ENCODE measurements around the gene FGFRL1. TPM values are rescaled to one million over a fixed set of nuclear protein-coding genes. Genes with fewer than 3 reads are reported as not detected.
"Not testable (repeated sequence)": the region's sequence is repeated elsewhere in the genome, so short reads cannot be mapped to it uniquely, and the experiment has no call there.

FGFRL1 gene
- total RNA-seq, 1 experiment from 2014 or later = 26.1 TPM

DNA sequence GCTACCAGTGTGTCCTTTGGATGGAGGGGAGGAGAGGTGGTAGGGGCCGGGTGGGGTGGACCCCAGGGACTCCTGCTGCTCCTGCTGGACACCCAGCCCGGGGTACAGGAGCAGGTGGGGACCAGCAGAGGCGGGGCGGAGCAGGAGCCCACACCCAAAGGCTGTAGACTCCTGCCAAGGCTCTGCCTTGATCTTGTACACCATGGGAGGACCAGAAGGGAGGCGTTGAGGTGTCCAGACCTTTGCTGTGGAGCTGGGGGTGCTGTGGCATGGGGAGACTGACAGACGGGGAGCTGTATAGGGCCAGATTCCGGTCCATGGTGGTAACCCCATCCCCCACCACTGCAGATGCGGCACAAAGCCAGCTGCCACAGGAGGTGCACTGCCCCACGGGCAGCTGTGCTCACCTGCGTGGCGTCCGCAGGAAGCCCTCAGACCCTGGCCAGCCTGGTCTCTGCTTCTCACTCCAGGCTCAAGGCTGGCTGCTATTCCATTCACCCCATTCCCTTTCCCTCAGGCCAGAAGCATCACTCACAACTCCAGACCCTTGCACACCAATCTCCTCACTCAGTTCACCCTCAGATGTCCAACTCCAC, 13.2 kb upstream of the FGFRL1 start:
- no peak overlapping the region for H2BK120ac ChIP-seq (ENCODE audit: low read depth, low read length, poor library complexity, severe bottlenecking)
- no peaks in the 10 kb centered on the region for H3K36me3 Mint-ChIP-seq (ENCODE audit: insufficient read depth in 1 of 3, low read depth in 3 of 3)
- H3K9ac ChIP-seq (ENCODE audit: extremely low read depth, insufficient read length, low read length) = no peak overlapping the region
- H2BK12ac ChIP-seq (ENCODE audit: insufficient read length, low read depth, low read length) = no peak overlapping the region
- no peak overlapping the region for H3K4me2 ChIP-seq (ENCODE audit: insufficient read depth, insufficient read length, low read length)
- WGBS (ENCODE audit: extremely low coverage, insufficient read length, low lambda C conversion rate) = no CpG with 5 or more reads among the region's 12 CpGs
- H3K27ac Mint-ChIP-seq = no peak overlapping the region
- H3K27me3 Mint-ChIP-seq (ENCODE audit: low read depth) = peaks cover 68% of the 10 kb centered on the region
- no peak overlapping the region for H3T11ph ChIP-seq (ENCODE audit: low read length)
- H2BK20ac ChIP-seq (ENCODE audit: low read depth, low read length, poor library complexity, severe bottlenecking) = no peak overlapping the region
- H3K23me2 ChIP-seq (ENCODE audit: insufficient read length, low read depth, low read length, poor library complexity, severe bottlenecking) = peaks cover 11% of the 10 kb centered on the region
- H4K91ac ChIP-seq (ENCODE audit: insufficient read length, low read depth, low read length) = no peak overlapping the region
- H3K4me1 ChIP-seq (ENCODE audit: insufficient read depth, low read length) = no peaks in the 10 kb centered on the region
- no peaks in the 10 kb centered on the region for H3K79me1 ChIP-seq (ENCODE audit: insufficient read depth, low read depth, low read length, poor library complexity, severe bottlenecking)
- H3K9me3 Mint-ChIP-seq = peaks cover 0 to 2% of the 10 kb centered on the region in 2 experiments; a peak in 1 of 5 replicates
- no peak overlapping the region for H4K8ac ChIP-seq (replicated peaks; ENCODE audit: insufficient read length, low read depth, low read length)
- DNase-seq = no peak
- H3K56ac ChIP-seq (ENCODE audit: insufficient read length, low read depth, low read length) = no peak overlapping the region
- H3K14ac ChIP-seq (ENCODE audit: insufficient read depth, low read length) = no peak overlapping the region
- no peak overlapping the region for H2BK5ac ChIP-seq (ENCODE audit: insufficient read length, low read length)
- TF ChIP-seq, protein P1, sequence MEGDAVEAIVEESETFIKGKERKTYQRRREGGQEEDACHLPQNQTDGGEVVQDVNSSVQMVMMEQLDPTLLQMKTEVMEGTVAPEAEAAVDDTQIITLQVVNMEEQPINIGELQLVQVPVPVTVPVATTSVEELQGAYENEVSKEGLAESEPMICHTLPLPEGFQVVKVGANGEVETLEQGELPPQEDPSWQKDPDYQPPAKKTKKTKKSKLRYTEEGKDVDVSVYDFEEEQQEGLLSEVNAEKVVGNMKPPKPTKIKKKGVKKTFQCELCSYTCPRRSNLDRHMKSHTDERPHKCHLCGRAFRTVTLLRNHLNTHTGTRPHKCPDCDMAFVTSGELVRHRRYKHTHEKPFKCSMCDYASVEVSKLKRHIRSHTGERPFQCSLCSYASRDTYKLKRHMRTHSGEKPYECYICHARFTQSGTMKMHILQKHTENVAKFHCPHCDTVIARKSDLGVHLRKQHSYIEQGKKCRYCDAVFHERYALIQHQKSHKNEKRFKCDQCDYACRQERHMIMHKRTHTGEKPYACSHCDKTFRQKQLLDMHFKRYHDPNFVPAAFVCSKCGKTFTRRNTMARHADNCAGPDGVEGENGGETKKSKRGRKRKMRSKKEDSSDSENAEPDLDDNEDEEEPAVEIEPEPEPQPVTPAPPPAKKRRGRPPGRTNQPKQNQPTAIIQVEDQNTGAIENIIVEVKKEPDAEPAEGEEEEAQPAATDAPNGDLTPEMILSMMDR (conservative IDR thresholded peaks at IDR 0.05) = no peak
- peak overlapping the region; percentile 21 to 36; a peak in 2 of 5 replicates for H3K4me3 Mint-ChIP-seq
- H4K5ac ChIP-seq (ENCODE audit: insufficient read length, low read depth, low read length) = no peak overlapping the region
- no peaks in the 10 kb centered on the region for H3K79me2 ChIP-seq (ENCODE audit: insufficient read depth, low read length)
- peaks cover 33% of the 10 kb centered on the region; the same call in 1 of the 2 replicates for H3K27me3 ChIP-seq (ENCODE audit: insufficient read depth, low read length)
- H3K27ac ChIP-seq (ENCODE audit: insufficient read length, low read depth, low read length) = no peak overlapping the region
- no peak overlapping the region for H2AFZ ChIP-seq (ENCODE audit: low read length)
- no peak overlapping the region for H2BK15ac ChIP-seq (ENCODE audit: low read depth, low read length)
- H3K23ac ChIP-seq (ENCODE audit: insufficient read length, low read depth, low read length) = no peak overlapping the region
- H3K4me1 Mint-ChIP-seq = peaks cover 2 to 4% of the 10 kb centered on the region in 2 experiments; a peak in 2 of 4 replicates
- H3K4ac ChIP-seq (ENCODE audit: low read depth, low read length) = no peak overlapping the region
- no peak overlapping the region for H3K18ac ChIP-seq (ENCODE audit: insufficient read length, low read depth, low read length)
- no peaks in the 10 kb centered on the region for H4K20me1 ChIP-seq (ENCODE audit: control insufficient read depth, insufficient read depth, insufficient read length)
- no peaks in the 10 kb centered on the region for H3K9me3 ChIP-seq (ENCODE audit: control insufficient read depth, low read depth, low read length)
- H2AK5ac ChIP-seq (ENCODE audit: insufficient read length, low read length) = no peak overlapping the region

DNA sequence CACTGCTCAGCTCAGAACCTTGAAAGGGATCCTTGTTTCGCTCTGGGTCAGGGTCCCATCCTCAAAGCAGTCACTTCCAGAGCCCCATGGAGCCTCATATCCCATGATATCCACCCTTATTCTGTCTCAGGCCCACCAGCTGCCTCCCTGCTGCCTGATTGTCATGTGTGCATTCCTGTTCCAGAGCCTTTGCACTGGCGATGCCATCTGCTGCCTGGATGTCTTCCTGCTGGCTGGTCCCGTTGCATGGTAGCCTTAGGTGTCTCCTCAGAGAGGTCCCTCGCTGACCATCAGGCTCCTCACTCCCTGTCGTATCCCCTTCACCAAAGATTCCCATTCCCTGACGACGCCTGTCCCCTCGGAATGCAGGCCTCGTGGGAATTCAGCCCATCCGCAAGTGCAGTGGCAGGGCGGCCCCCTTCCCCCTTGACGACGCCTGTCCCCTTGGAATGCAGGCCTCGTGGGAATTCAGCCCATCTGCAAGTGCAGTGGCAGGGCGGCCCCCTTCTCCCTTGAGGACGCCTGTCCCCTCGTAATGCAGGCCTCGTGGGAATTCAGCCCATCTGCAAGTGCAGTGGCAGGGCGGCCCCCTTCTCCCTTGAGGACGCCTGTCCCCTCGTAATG, 12.1 kb upstream of the FGFRL1 start:
- no CpG with 5 or more reads among the region's 21 CpGs for WGBS (ENCODE audit: extremely low coverage, insufficient read length, low lambda C conversion rate)
- H3K4me1 ChIP-seq (ENCODE audit: insufficient read depth, low read length); H3K79me1 ChIP-seq (ENCODE audit: insufficient read depth, low read depth, low read length, poor library complexity, severe bottlenecking); H3K9me3 Mint-ChIP-seq; H3K27ac Mint-ChIP-seq; H3K4ac ChIP-seq (ENCODE audit: low read depth, low read length); H3K9ac ChIP-seq (ENCODE audit: extremely low read depth, insufficient read length, low read length); H2BK15ac ChIP-seq (ENCODE audit: low read depth, low read length); H3K79me2 ChIP-seq (ENCODE audit: insufficient read depth, low read length); H3K4me2 ChIP-seq (ENCODE audit: insufficient read depth, insufficient read length, low read length); H2BK120ac ChIP-seq (ENCODE audit: low read depth, low read length, poor library complexity, severe bottlenecking); H2BK12ac ChIP-seq (ENCODE audit: insufficient read length, low read depth, low read length); H3K23ac ChIP-seq (ENCODE audit: insufficient read length, low read depth, low read length); H3T11ph ChIP-seq (ENCODE audit: low read length); H3K18ac ChIP-seq (ENCODE audit: insufficient read length, low read depth, low read length); H2AK5ac ChIP-seq (ENCODE audit: insufficient read length, low read length); H4K8ac ChIP-seq (replicated peaks; ENCODE audit: insufficient read length, low read depth, low read length); H2BK20ac ChIP-seq (ENCODE audit: low read depth, low read length, poor library complexity, severe bottlenecking); H3K27ac ChIP-seq (ENCODE audit: insufficient read length, low read depth, low read length); H3K4me1 Mint-ChIP-seq; H3K9me3 ChIP-seq (ENCODE audit: control insufficient read depth, low read depth, low read length); H2AFZ ChIP-seq (ENCODE audit: low read length); H4K91ac ChIP-seq (ENCODE audit: insufficient read length, low read depth, low read length); H4K20me1 ChIP-seq (ENCODE audit: control insufficient read depth, insufficient read depth, insufficient read length); H2BK5ac ChIP-seq (ENCODE audit: insufficient read length, low read length); H4K5ac ChIP-seq (ENCODE audit: insufficient read length, low read depth, low read length); DNase-seq; H3K36me3 Mint-ChIP-seq (ENCODE audit: insufficient read depth in 1 of 3, low read depth in 3 of 3); H3K56ac ChIP-seq (ENCODE audit: insufficient read length, low read depth, low read length); H3K14ac ChIP-seq (ENCODE audit: insufficient read depth, low read length): not testable (repeated sequence)
- peaks cover 11% of the 10 kb centered on the region for H3K23me2 ChIP-seq (ENCODE audit: insufficient read length, low read depth, low read length, poor library complexity, severe bottlenecking)
- peaks cover 41% of the 10 kb centered on the region; the same call in 1 of the 2 replicates for H3K27me3 ChIP-seq (ENCODE audit: insufficient read depth, low read length)
- Mint-ChIP-seq H3K4me3 (peak overlapping the region in 1 of 2 experiments; percentile 13; a peak in 1 of 5 replicates), H3K27me3 (ENCODE audit: low read depth) (peaks cover 80% of the 10 kb centered on the region)

Measured in H9 (cell line).